CD14-positive monocyte (primary cell): ENCODE data around the gene TMED9. TPM values are rescaled to one million over a fixed set of nuclear protein-coding genes. Genes with fewer than 3 reads are reported as not detected.
A peak's percentile ranks its signal among the peaks of the same experiment; 100 is the strongest.

ENCODE experiments used
- DNase-seq, 3 donors: peaks; one replicate each; pipeline ENCODE4 v3.0.0-alpha.2; 2011 to 2022
- H2AFZ ChIP-seq: 2 replicates; pipeline ENCODE4 v1.6.0; 2012; ENCODE audit warnings: mild to moderate bottlenecking, low read depth, low read length, inconsistent platforms; ENCODE audit not compliant: insufficient read depth, poor library complexity, severe bottlenecking
- H3K27ac ChIP-seq, 2 donors: 1 replicate in 1 of 2; 2 replicates in 1 of 2; pipeline ENCODE4 v1.5.1; 2012 to 2013; ENCODE audit warnings: low read length in 2 of 2, control low read depth in 1 of 2, inconsistent platforms in 1 of 2, low read depth in 1 of 2, mild to moderate bottlenecking in 1 of 2
- H3K27me3 ChIP-seq, 2 donors: one replicate each; pipeline versions ENCODE4 v1.6.0 to v1.6.1; 2011 to 2013; ENCODE audit warnings: low read length in 2 of 2; ENCODE audit not compliant: control insufficient read depth in 2 of 2, insufficient read depth in 2 of 2
- H3K36me3 ChIP-seq, 2 donors: replicated peaks in 1 of 2; 1 replicate in 1 of 2; 2 replicates in 1 of 2; pipeline versions ENCODE4 v1.5.1 to v1.6.1; 2012 to 2013; ENCODE audit warnings: low read length in 2 of 2, control low read depth in 1 of 2, inconsistent platforms in 1 of 2, mild to moderate bottlenecking in 1 of 2; ENCODE audit not compliant: insufficient read depth in 2 of 2, control insufficient read depth in 1 of 2
- H3K4me1 ChIP-seq, 2 donors: 1 replicate in 1 of 2; 2 replicates in 1 of 2; pipeline versions ENCODE4 v1.5.1 to v1.6.1; 2012 to 2013; ENCODE audit warnings: low read length in 2 of 2, control low read depth in 1 of 2, inconsistent platforms in 1 of 2, mild to moderate bottlenecking in 1 of 2, moderate library complexity in 1 of 2; ENCODE audit not compliant: insufficient read depth in 2 of 2, control insufficient read depth in 1 of 2
- H3K4me2 ChIP-seq: replicated peaks from 2 replicates; pipeline ENCODE3; 2012; ENCODE audit warnings: low read length, moderate library complexity, mild to moderate bottlenecking; ENCODE audit not compliant: poor library complexity, severe bottlenecking; ENCODE audit errors: extremely low read depth
- H3K4me3 ChIP-seq, 3 experiments: fragments of 200-600 bp in 1 of 3; sonication (generic) in 1 of 3; replicated peaks in 1 of 3; 1 replicate in 2 of 3; 2 replicates in 1 of 3; pipeline ENCODE4 v1.5.1; 2011 to 2013; ENCODE audit warnings: low read length in 3 of 3, mild to moderate bottlenecking in 3 of 3, control low read depth in 2 of 3, low read depth in 2 of 3, inconsistent platforms in 1 of 3, moderate library complexity in 1 of 3
- H3K79me2 ChIP-seq: 2 replicates; pipeline ENCODE4 v1.6.0; 2012; ENCODE audit warnings: mild to moderate bottlenecking, control low read depth, inconsistent platforms, low read length, moderate library complexity; ENCODE audit not compliant: insufficient read depth
- H3K9ac ChIP-seq: 2 replicates; pipeline ENCODE4 v1.6.0; 2017; ENCODE audit warnings: low read length, mild to moderate bottlenecking; ENCODE audit not compliant: insufficient read depth, poor library complexity, severe bottlenecking
- H3K9me3 ChIP-seq, 2 donors: replicated peaks in 1 of 2; 1 replicate in 1 of 2; 2 replicates in 1 of 2; pipeline versions ENCODE4 v1.5.1 to v1.6.1; 2012 to 2013; ENCODE audit warnings: low read length in 2 of 2, control low read depth in 1 of 2; ENCODE audit not compliant: control insufficient read depth in 1 of 2, insufficient read depth in 1 of 2
- H4K20me1 ChIP-seq: 2 replicates; pipeline ENCODE4 v1.6.0; 2012; ENCODE audit warnings: mild to moderate bottlenecking, low read length, control low read depth, moderate library complexity; ENCODE audit not compliant: insufficient read depth
- H3K27ac Mint-ChIP-seq, 7 donors: one replicate each; pipeline ENCODE4 v1.8.0; 2020; ENCODE audit warnings: mild to moderate bottlenecking in 7 of 7, mixed read lengths in 7 of 7, moderate library complexity in 6 of 7, inconsistent platforms in 2 of 7
- H3K27me3 Mint-ChIP-seq, 3 donors: one replicate each; pipeline ENCODE4 v1.8.0; 2021 to 2022; ENCODE audit warnings: low read depth in 3 of 3, mild to moderate bottlenecking in 3 of 3, mixed read lengths in 3 of 3, moderate library complexity in 3 of 3, inconsistent platforms in 1 of 3
- H3K36me3 Mint-ChIP-seq, 2 donors: one replicate each; pipeline ENCODE4 v1.8.0; 2020; ENCODE audit warnings: mixed read lengths in 2 of 2, inconsistent platforms in 1 of 2, mild to moderate bottlenecking in 1 of 2
- H3K4me1 Mint-ChIP-seq: one replicate; pipeline ENCODE4 v1.8.0; 2020; ENCODE audit warnings: mild to moderate bottlenecking, mixed read lengths
- H3K4me3 Mint-ChIP-seq, 2 donors: one replicate each; pipeline ENCODE4 v1.8.0; 2020; ENCODE audit warnings: mild to moderate bottlenecking in 2 of 2, mixed read lengths in 2 of 2, moderate library complexity in 1 of 2
- H3K9me3 Mint-ChIP-seq, 7 donors: one replicate each; pipeline ENCODE4 v1.8.0; 2020 to 2022; ENCODE audit warnings: mixed read lengths in 7 of 7, mild to moderate bottlenecking in 6 of 7, moderate library complexity in 6 of 7, inconsistent platforms in 2 of 7
- WGBS: methylation state at CpG from one replicate; pipeline ENCODE4 v1.1.5; 2013; ENCODE audit warnings: missing lambda C conversion rate; ENCODE audit not compliant: insufficient coverage; 5-methylcytosine and 5-hydroxymethylcytosine counted together
- intact Hi-C, 2 donors: fragments of 100-400 bp; cut with micrococcal nuclease; formaldehyde crosslinking; loops; one replicate each; pipeline versions ENCODE4 v1.15.0 to v1.15.1; 2023
- polyA plus RNA-seq, 3 donors: library from polyadenylated mRNA; depleted of rRNA in 1 of 3; unstranded in 2 of 3; stranded (reverse) in 1 of 3; fragments of 300-500 nt in 2 of 3; fragments of >200 nt in 1 of 3; fragmentation: Illumina TruSeq in 2 of 3; gene quantifications; 1 replicate in 2 of 3; 2 replicates in 1 of 3; pipeline ENCODE4 v1.2.3, GENCODE V29; 2012 to 2021
- TF ChIP-seq, protein P1 (sequence below): fragments of 200-600 bp; IDR thresholded peaks from one replicate; pipeline ENCODE4 v1.8.0; 2022; ENCODE audit warnings: antibody characterized with exemption, mild to moderate bottlenecking

TMED9 gene
- polyA plus RNA-seq, 3 donors = 98.2 to 150 (median 136) TPM

DNA sequence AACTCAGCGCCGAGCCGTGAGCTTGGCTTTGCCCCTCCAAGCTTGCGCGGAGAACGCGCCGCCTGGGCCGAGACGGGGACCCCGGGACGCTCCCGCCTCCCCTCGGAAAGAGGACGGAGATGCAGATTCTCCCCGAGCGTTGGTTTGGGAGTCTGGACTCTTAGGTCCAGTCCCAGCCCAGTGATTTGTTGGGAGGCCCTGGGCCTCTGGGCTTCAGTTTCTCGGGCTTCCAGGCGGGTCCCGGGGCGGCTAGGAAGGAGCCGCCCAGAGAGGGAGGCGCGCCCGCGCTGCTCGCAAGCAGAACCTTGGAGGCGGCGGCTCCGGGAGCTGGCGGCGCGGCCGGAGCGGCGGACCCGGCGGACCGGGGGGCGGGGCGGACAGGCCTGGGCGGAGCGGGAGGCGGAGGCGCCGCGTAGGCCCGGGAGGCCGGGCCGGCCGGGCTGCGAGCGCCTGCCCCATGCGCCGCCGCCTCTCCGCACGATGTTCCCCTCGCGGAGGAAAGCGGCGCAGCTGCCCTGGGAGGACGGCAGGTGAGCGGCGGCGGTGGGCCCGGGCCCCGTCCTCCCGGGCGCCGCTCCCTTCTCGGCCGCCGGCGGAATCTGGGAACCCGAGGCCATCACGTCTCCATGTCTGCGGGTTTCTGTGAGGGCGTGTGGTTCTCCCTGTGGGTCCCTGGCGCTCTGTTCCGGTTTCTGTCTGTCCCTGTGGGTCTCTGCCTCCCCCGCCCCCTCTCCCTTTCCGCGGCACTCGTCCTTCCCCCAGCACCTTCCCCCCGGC is 7.9 kb downstream of the TMED9 start, which contains the start of gene B4GALT7:
Gene B4GALT7, plus strand, starts transcription at position 402 of the 777 bp plus-strand sequence. Its CDS starts 79 bp downstream, at position 481.
- Mint-ChIP-seq H3K4me3 (peak within 1 kb of the TSS; percentile 83 to 97), H3K9me3 (peaks cover 0 to 2% (median 0%) of the 10 kb centered on the region in 7 donors), H3K4me1 (peaks cover 33% of the 10 kb centered on the region), H3K36me3 (peaks cover 25 to 29% of the 10 kb centered on the region in 2 donors), H3K27ac (peak within 1 kb of the TSS; percentile 88 to 95 (median 91)), H3K27me3 (peaks cover 0 to 3% (median 1%) of the 10 kb centered on the region in 3 donors)
- Histone ChIP-seq H3K27me3 (no peaks in the 10 kb centered on the region), H3K79me2 (peaks cover 15% of the 10 kb centered on the region), H3K9me3 (no peaks in the 10 kb centered on the region), H3K4me3 (peak within 1 kb of the TSS; percentile 76 to 90 (median 86)), H3K36me3 (peaks cover 18 to 29% of the 10 kb centered on the region in 2 donors), H3K4me1 (peaks cover 19 to 23% of the 10 kb centered on the region in 2 donors), H4K20me1 (peaks cover 23% of the 10 kb centered on the region), H3K9ac (peak within 1 kb of the TSS; percentile 91), H3K27ac (peak within 1 kb of the TSS; percentile 80 to 91), H3K4me2 (peak within 1 kb of the TSS; percentile 98), H2AFZ (peak within 1 kb of the TSS; percentile 97)
- intact Hi-C loops = loop anchor here (5.0 to 10.0 kb wide), 3 partner anchors 43 to 295 kb away; partner anchors contain the start of genes MXD3 (in 1 of the 2), PRELID1 (in 1 of the 2) and RAB24 (in 1 of the 2)
- peak; percentile 62 to 67 (median 66) for DNase-seq
- TF ChIP-seq, protein P1, sequence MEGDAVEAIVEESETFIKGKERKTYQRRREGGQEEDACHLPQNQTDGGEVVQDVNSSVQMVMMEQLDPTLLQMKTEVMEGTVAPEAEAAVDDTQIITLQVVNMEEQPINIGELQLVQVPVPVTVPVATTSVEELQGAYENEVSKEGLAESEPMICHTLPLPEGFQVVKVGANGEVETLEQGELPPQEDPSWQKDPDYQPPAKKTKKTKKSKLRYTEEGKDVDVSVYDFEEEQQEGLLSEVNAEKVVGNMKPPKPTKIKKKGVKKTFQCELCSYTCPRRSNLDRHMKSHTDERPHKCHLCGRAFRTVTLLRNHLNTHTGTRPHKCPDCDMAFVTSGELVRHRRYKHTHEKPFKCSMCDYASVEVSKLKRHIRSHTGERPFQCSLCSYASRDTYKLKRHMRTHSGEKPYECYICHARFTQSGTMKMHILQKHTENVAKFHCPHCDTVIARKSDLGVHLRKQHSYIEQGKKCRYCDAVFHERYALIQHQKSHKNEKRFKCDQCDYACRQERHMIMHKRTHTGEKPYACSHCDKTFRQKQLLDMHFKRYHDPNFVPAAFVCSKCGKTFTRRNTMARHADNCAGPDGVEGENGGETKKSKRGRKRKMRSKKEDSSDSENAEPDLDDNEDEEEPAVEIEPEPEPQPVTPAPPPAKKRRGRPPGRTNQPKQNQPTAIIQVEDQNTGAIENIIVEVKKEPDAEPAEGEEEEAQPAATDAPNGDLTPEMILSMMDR = no peak
- WGBS = under 1% methylated on average over 82 of the region's 86 CpGs

DNA sequence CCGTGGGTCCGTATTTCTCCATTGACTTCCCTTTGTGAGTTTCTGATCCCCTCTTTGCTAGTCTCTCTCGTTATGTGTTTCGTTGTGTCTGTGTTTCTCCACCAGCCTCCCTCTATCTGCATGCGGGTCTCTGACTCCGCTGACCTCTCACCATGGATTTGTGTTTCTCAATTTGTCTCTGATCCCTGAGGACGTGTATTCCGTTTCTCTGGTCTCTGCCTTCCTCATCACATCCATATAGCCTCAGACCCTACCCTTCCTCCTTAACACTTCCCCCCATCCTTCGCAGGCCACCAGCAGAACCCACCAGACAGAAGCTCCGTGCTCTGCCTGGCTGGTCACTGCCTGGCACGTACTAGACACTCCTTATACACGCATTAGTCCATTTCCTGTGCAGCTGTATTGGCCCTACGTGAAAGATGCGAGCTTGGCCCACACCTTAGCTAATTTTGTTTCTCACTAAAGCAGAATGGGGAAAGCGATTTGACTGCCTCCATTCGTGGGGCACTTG is 8.6 kb downstream of the TMED9 start:
- peak overlapping the region; percentile 88 to 95 (median 91) for H3K27ac Mint-ChIP-seq
- peak overlapping the region; percentile 98 for H3K4me2 ChIP-seq
- H3K9me3 ChIP-seq = no peaks in the 10 kb centered on the region
- peaks cover 33% of the 10 kb centered on the region for H3K4me1 Mint-ChIP-seq
- peak overlapping the region; percentile 80 to 91 for H3K27ac ChIP-seq
- peak in 1 of 3 donors; percentile 25 for DNase-seq
- peaks cover 0 to 2% (median 0%) of the 10 kb centered on the region in 7 donors for H3K9me3 Mint-ChIP-seq
- intact Hi-C loops = no loop called here
- H2AFZ ChIP-seq = peak overlapping the region; percentile 97
- WGBS = 3% methylated on average over 12 of the region's 16 CpGs
- no peaks in the 10 kb centered on the region for H3K27me3 ChIP-seq
- peak overlapping the region; percentile 63 to 90 (median 73) for H3K4me3 ChIP-seq
- peak overlapping the region; percentile 91 for H3K9ac ChIP-seq
- peaks cover 19 to 23% of the 10 kb centered on the region in 2 donors for H3K4me1 ChIP-seq
- peaks cover 25 to 29% of the 10 kb centered on the region in 2 donors for H3K36me3 Mint-ChIP-seq
- H4K20me1 ChIP-seq = peaks cover 17% of the 10 kb centered on the region
- TF ChIP-seq, protein P1 = no peak
- H3K27me3 Mint-ChIP-seq = peaks cover 0 to 3% (median 1%) of the 10 kb centered on the region in 3 donors
- H3K79me2 ChIP-seq = peaks cover 15% of the 10 kb centered on the region
- H3K36me3 ChIP-seq = peaks cover 14 to 29% of the 10 kb centered on the region in 2 donors
- H3K4me3 Mint-ChIP-seq = peak overlapping the region; percentile 83 to 97
